OCI-LY7 (cell line): ENCODE measurements around the gene ADCY7.

Experiments
- EZH2phosphoT487 ChIP-seq: fragments of 200-600 bp; sonication (generic); IDR thresholded peaks from 2 replicates; pipeline ENCODE4 v1.6.1; 2018; ENCODE audit warnings: low read depth, borderline replicate concordance, mild to moderate bottlenecking, mixed run types, antibody characterized with exemption, low read length, moderate library complexity, mixed read lengths
- TF ChIP-seq, protein P1 (sequence below): fragments of 200-600 bp; sonication (generic); conservative IDR thresholded peaks from 2 replicates; pipeline ENCODE4 v1.5.1; 2014; ENCODE audit warnings: mild to moderate bottlenecking, antibody characterized with exemption, low read length, moderate library complexity, mixed read lengths

DNA sequence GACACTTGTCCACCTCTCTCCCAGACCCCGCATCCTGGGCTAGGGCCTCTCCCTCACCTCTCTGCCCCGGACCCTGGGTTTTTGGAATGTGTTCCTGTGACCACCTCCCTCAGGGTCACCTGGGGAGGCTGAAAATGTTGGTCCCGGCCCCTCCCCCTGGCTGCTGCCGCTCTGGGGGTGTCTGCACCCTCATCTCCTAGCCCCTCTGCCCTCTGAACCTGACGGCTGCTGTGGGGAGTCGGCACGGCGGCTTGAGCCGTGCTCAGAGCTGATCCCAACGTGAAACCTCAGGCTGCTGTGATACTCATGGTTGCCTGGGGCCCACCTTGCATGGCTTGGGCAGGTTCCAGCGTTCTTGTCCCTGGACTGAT lies 42.8 kb downstream of the ADCY7 start:
- TF ChIP-seq, protein P1, sequence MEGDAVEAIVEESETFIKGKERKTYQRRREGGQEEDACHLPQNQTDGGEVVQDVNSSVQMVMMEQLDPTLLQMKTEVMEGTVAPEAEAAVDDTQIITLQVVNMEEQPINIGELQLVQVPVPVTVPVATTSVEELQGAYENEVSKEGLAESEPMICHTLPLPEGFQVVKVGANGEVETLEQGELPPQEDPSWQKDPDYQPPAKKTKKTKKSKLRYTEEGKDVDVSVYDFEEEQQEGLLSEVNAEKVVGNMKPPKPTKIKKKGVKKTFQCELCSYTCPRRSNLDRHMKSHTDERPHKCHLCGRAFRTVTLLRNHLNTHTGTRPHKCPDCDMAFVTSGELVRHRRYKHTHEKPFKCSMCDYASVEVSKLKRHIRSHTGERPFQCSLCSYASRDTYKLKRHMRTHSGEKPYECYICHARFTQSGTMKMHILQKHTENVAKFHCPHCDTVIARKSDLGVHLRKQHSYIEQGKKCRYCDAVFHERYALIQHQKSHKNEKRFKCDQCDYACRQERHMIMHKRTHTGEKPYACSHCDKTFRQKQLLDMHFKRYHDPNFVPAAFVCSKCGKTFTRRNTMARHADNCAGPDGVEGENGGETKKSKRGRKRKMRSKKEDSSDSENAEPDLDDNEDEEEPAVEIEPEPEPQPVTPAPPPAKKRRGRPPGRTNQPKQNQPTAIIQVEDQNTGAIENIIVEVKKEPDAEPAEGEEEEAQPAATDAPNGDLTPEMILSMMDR: no peak
- no peak for TF ChIP-seq EZH2phosphoT487
